HepG2 (cell line): ENCODE measurements around the gene NOTCH3. TPM values are rescaled to one million over a fixed set of nuclear protein-coding genes. Genes with fewer than 3 reads are reported as not detected.

Source experiments
- ATAC-seq: fragments of 200-7000 bp; cut with Tn5 transposase; 3 replicates; pipeline ENCODE4 v1.9.1; 2020; ENCODE audit warnings: mild to moderate bottlenecking, moderate library complexity
- BruUV-seq: library from RNA; stranded (reverse); fragments of 400-500 nt; replicated peaks from 2 replicates; lab custom pipeline; 2021; lab: Mats Ljungman, UMichigan
- CTCF ChIA-PET: fragments of 300-600 bp; formaldehyde crosslinking; extraction: SDS; loops from one replicate; lab custom pipeline; 2021; ENCODE audit warnings: low total read pairs, inconsistent platforms, low intra/inter-chr PET ratio; lab: Yijun Ruan, JAX
- POLR2A ChIA-PET: fragments of 350-600 bp; sonication (Branson Sonifier 250); formaldehyde crosslinking; loops from one replicate; lab custom pipeline; 2020; ENCODE audit warnings: antibody characterized with exemption, inconsistent platforms; lab: Yijun Ruan, JAX
- DNase-seq: peaks from one replicate; pipeline ENCODE4 v3.0.0-alpha.2; 2015; ENCODE audit warnings: low spot score
- FAIRE-seq: peaks from 3 replicates; lab custom pipeline; 2011; peaks lifted over from hg19 to GRCh38; lab: Jason Lieb, UNC
- H2AFZ ChIP-seq: one replicate; pipeline ENCODE4 v1.6.1; 2011; ENCODE audit warnings: low read length, inconsistent platforms
- H3K27ac ChIP-seq: fragments of 300-600 bp; 3 replicates; pipeline ENCODE4 v1.8.0; 2011; ENCODE audit warnings: mixed run types, mild to moderate bottlenecking, mixed read lengths, low read length, inconsistent platforms; ENCODE audit not compliant: insufficient read depth; ENCODE audit errors: extremely low read length
- H3K27me3 ChIP-seq, 2 experiments: fragments of 200-600 bp in 1 of 2; 2 replicates in 1 of 2; 3 replicates in 1 of 2; pipeline versions ENCODE4 v1.6.0 to v1.8.0; 2011; ENCODE audit warnings: low read length in 2 of 2, mild to moderate bottlenecking in 2 of 2, moderate library complexity in 2 of 2, inconsistent platforms in 1 of 2; ENCODE audit not compliant: insufficient read depth in 2 of 2, control insufficient read depth in 1 of 2
- H3K36me3 ChIP-seq, 2 experiments: fragments of 200-600 bp in 1 of 2; replicated peaks in 1 of 2; 2 replicates in 1 of 2; 3 replicates in 1 of 2; pipeline versions ENCODE4 v1.5.1 to v1.8.0; 2011; ENCODE audit warnings: low read length in 2 of 2, inconsistent platforms in 1 of 2; ENCODE audit not compliant: insufficient read depth in 2 of 2, control insufficient read depth in 1 of 2
- H3K4me1 ChIP-seq: 2 replicates; pipeline ENCODE4 v1.5.1; 2012; ENCODE audit warnings: low read length, inconsistent platforms; ENCODE audit not compliant: insufficient read depth
- H3K4me2 ChIP-seq: 2 replicates; pipeline ENCODE4 v1.6.0; 2011; ENCODE audit warnings: low read depth, low read length, inconsistent platforms
- H3K4me3 ChIP-seq, 3 experiments: fragments of 200-600 bp in 1 of 3; sonication (generic), shearing (Covaris generic) in 1 of 3; replicated peaks in 1 of 3; 2 replicates each; pipeline ENCODE4 v1.5.1; 2011 to 2016; ENCODE audit warnings: low read length in 3 of 3, inconsistent platforms in 2 of 3, low read depth in 2 of 3, mild to moderate bottlenecking in 2 of 3, control low read depth in 1 of 3, mixed read lengths in 1 of 3; ENCODE audit not compliant: insufficient read depth in 1 of 3
- H3K79me2 ChIP-seq: one replicate; pipeline ENCODE4 v1.6.1; 2011; ENCODE audit warnings: low read length, inconsistent platforms; ENCODE audit not compliant: insufficient read depth
- H3K9ac ChIP-seq: 2 replicates; pipeline ENCODE4 v1.6.0; 2011; ENCODE audit warnings: mild to moderate bottlenecking, low read depth, low read length, inconsistent platforms; ENCODE audit not compliant: insufficient read depth
- H3K9me3 ChIP-seq: 2 replicates; pipeline ENCODE4 v1.5.1; 2012; ENCODE audit warnings: mild to moderate bottlenecking, low read length
- H4K20me1 ChIP-seq: 2 replicates; pipeline ENCODE4 v1.6.0; 2011; ENCODE audit warnings: inconsistent platforms, mild to moderate bottlenecking, low read length, moderate library complexity; ENCODE audit not compliant: insufficient read depth
- AKNA ChIP-seq: sonication (generic); formaldehyde crosslinking; IDR thresholded peaks from 2 replicates; pipeline ENCODE4 v1.4.0; 2020; ENCODE audit warnings: missing genetic modification reagents, borderline replicate concordance
- KDM5A ChIP-seq: fragments of 200-600 bp; sonication (generic); IDR thresholded peaks from 2 replicates; pipeline ENCODE4 v1.7.0; 2018; ENCODE audit warnings: antibody characterized with exemption, mild to moderate bottlenecking, low read length, borderline replicate concordance
- NPAS2 ChIP-seq: sonication (generic); formaldehyde crosslinking; IDR thresholded peaks from 2 replicates; pipeline ENCODE4 v1.8.0; 2022; ENCODE audit warnings: mild to moderate bottlenecking, missing genetic modification reagents, borderline replicate concordance
- NR2F2 ChIP-seq: IDR thresholded peaks from 2 replicates; pipeline ENCODE4 v1.6.1; 2012; ENCODE audit warnings: low read depth, inconsistent platforms, borderline replicate concordance
- ZNF34 ChIP-seq: sonication (generic); formaldehyde crosslinking; IDR thresholded peaks from 2 replicates; pipeline ENCODE4 v1.4.0; 2020; ENCODE audit warnings: mild to moderate bottlenecking, missing genetic modification reagents, borderline replicate concordance
- ZSCAN29 ChIP-seq: sonication (generic); formaldehyde crosslinking; conservative IDR thresholded peaks from 2 replicates; pipeline ENCODE4 v1.4.0; 2020; ENCODE audit warnings: mild to moderate bottlenecking, missing genetic modification reagents
- ZZZ3 ChIP-seq: sonication (generic); formaldehyde crosslinking; IDR thresholded peaks from 2 replicates; pipeline ENCODE4 v1.4.0; 2020; ENCODE audit warnings: missing genetic modification reagents, mild to moderate bottlenecking, borderline replicate concordance
- WGBS: methylation state at CpG from one replicate; pipeline ENCODE4 v1.1.6; 2017; ENCODE audit warnings: low lambda C conversion rate; 5-methylcytosine and 5-hydroxymethylcytosine counted together
- in situ Hi-C: cut with HindIII; loops from 2 replicates; pipeline ENCODE4 v1.10.0; 2017; ENCODE audit warnings: low pct_unique_long_range_greater_than_20kb; ENCODE audit not compliant: extremely low pct_ligation_motif_present
- intact Hi-C: fragments of 100-400 bp; cut with micrococcal nuclease; formaldehyde crosslinking; loops from one replicate; pipeline ENCODE4 v1.10.0; 2022; ENCODE audit not compliant: unreplicated experiment
- polyA plus RNA-seq, 8 experiments: library from polyadenylated mRNA; depleted of rRNA in 3 of 8; stranded (reverse) in 7 of 8; unstranded in 1 of 8; fragments of >200 nt; fragmentation: Illumina TruSeq in 4 of 8; extraction: Trizol in 4 of 8; gene quantifications; 2 replicates each; pipeline versions ENCODE4 v1.2.1 to v1.2.3, GENCODE V29; 2011 to 2016; ENCODE audit warnings: low read depth in 4 of 8, missing spikeins in 1 of 8, mixed read lengths in 1 of 8; ENCODE audit not compliant: insufficient read depth in 1 of 8
- total RNA-seq, 5 experiments: library from RNA; depleted of rRNA; stranded (reverse); fragments of >200 nt; fragmentation: Illumina TruSeq; extraction: Trizol; gene quantifications; 2 replicates each; pipeline ENCODE4 v1.2.3, GENCODE V29; 2016; ENCODE audit warnings: low read depth in 1 of 5
- TF ChIP-seq, protein P1 (sequence below): sonication (generic); formaldehyde crosslinking; IDR thresholded peaks from 2 replicates; pipeline ENCODE4 v1.4.0; 2020; ENCODE audit warnings: low read depth, missing genetic modification reagents

NOTCH3 gene
- total and polyA plus RNA-seq, 2 of the 13 experiments (the other 11 are each of a cell fraction or from before 2014, with no cell fraction given) = 0.09 to 0.28 TPM

GRCh38 chr19:15142313-15142712, 58.5 kb downstream of the NOTCH3 start (continued):
- TF ChIP-seq, protein P1, sequence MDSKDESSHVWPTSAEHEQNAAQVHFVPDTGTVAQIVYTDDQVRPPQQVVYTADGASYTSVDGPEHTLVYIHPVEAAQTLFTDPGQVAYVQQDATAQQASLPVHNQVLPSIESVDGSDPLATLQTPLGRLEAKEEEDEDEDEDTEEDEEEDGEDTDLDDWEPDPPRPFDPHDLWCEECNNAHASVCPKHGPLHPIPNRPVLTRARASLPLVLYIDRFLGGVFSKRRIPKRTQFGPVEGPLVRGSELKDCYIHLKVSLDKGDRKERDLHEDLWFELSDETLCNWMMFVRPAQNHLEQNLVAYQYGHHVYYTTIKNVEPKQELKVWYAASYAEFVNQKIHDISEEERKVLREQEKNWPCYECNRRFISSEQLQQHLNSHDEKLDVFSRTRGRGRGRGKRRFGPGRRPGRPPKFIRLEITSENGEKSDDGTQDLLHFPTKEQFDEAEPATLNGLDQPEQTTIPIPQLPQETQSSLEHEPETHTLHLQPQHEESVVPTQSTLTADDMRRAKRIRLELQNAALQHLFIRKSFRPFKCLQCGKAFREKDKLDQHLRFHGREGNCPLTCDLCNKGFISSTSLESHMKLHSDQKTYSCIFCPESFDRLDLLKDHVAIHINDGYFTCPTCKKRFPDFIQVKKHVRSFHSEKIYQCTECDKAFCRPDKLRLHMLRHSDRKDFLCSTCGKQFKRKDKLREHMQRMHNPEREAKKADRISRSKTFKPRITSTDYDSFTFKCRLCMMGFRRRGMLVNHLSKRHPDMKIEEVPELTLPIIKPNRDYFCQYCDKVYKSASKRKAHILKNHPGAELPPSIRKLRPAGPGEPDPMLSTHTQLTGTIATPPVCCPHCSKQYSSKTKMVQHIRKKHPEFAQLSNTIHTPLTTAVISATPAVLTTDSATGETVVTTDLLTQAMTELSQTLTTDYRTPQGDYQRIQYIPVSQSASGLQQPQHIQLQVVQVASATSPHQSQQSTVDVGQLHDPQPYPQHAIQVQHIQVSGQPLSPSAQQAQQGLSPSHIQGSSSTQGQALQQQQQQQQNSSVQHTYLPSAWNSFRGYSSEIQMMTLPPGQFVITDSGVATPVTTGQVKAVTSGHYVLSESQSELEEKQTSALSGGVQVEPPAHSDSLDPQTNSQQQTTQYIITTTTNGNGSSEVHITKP (CRISPR knock-in tag) = no peak
- no peak for TF ChIP-seq KDM5A
- TF ChIP-seq, all 625 proteins: peak for 0

- no peak overlapping the region for H3K27ac ChIP-seq
- no peak overlapping the region for H2AFZ ChIP-seq
- no peaks in the 10 kb centered on the region for H3K79me2 ChIP-seq
- in situ Hi-C loops (no loop called here), intact Hi-C loops (no loop called here)
- H3K4me1 ChIP-seq = no peaks in the 10 kb centered on the region
- 75% methylated on average over 8 of the region's 25 CpGs for WGBS
- ChIA-PET POLR2A (no interaction called here), CTCF (no interaction called here)
- H3K4me3 ChIP-seq = no peak overlapping the region
- no peaks in the 10 kb centered on the region for H3K27me3 ChIP-seq
- no peak overlapping the region for H3K4me2 ChIP-seq
- no peaks in the 10 kb centered on the region for H3K9me3 ChIP-seq
- FAIRE-seq (no peak), DNase-seq (no peak), ATAC-seq (no peak)
- H3K9ac ChIP-seq = no peak overlapping the region
- no peaks in the 10 kb centered on the region for H4K20me1 ChIP-seq
- BruUV-seq = no TSS peak
- no peaks in the 10 kb centered on the region for H3K36me3 ChIP-seq
- no peak for TF ChIP-seq ZNF34 (CRISPR knock-in tag)
- no peak for TF ChIP-seq ZZZ3 (CRISPR knock-in tag)
- TF ChIP-seq NPAS2 (CRISPR knock-in tag) = no peak
- TF ChIP-seq NR2F2 = no peak
- TF ChIP-seq AKNA (CRISPR knock-in tag) = no peak
- TF ChIP-seq ZSCAN29 (CRISPR knock-in tag) = no peak
Measured at GRCh38 chr19:15141143-15141542, 59.7 kb downstream of the NOTCH3 start.
